GM04503 (cell line): ENCODE results near the gene GAS7.

Source experiments
- DNase-seq: peaks from one replicate; pipeline ENCODE4 v3.0.0-alpha.2; 2012; ENCODE audit warnings: low read depth

The GAS7 gene

DNA sequence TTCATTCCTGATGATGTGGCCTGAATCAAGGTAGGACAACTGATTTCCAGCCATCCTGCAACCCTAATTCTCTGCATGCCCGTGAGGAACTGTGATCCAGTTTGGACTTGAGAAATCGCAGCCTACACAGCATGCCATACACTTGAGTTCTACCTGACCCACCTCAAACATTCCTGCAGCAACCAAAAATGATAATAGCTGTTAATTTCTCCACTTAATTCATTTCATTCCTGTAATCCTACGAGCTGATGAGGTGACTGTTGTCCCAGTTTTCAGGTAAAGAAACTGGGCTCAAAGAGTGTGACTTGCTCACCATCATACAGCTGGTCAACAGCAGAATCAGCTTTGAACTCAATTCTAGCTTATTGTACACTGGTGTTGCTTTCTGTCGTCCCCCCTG lies 2.2 kb upstream of the GAS7 start:
- DNase-seq: no peak

DNA sequence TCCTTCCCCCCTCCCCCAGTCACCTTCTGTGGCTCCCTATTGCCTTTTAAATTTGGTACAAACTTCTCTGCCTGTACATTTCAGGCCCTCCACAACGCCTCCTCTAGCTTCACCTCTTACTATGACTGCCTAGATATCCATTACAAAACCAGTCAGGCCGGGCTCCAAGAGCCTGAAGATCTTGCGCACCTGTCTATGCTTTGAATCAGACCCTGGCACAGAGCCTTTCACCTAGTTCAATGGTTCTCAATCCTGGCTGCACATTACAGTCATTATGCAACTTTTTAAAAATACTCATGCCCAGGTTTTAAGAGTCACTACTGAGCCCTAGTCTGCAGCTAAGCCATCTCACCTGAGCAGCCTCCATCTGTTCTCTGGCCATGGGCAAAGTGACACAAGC lies 1.6 kb upstream of the GAS7 start:
- DNase-seq: no peak

DNA sequence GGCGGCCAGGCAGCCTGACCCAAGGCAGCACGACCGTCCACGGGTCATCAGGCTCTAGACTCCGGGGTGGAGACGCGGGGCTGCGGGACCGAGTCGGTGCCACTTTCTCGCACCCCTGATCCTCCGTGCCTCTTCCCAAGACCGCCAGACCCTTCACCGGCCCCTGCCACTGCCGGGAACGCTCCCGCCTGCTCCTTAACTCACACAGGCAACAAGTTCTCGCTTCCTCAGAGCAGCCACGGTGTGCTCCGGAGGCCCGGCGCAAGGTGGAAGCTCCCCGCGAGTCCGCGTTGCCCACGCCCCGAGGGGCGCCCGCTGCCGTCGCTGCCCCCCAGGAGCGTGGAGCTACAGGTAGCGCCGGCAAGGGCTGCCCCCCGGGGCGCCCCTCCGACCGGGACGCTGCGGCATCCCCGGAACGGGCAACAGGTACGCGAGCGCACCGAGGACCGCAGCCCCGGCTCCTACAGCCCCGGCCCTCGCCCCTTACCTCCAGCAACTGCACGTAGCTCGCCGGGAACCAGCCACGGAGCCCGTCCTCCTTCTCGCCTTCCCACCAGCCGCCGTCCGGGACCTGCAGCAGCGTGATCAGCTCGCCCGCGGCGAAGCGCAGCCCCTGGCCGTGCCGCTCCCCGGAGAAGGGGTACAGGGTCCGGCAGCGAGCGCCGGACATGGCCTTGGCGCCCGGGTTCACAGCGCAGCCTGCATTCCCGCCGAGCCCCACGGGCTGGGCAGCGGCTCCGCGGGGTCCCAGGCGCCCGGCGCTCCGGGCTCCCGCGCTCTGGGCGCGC lies 491 bp downstream of the GAS7 start:
- DNase-seq: no peak

DNA sequence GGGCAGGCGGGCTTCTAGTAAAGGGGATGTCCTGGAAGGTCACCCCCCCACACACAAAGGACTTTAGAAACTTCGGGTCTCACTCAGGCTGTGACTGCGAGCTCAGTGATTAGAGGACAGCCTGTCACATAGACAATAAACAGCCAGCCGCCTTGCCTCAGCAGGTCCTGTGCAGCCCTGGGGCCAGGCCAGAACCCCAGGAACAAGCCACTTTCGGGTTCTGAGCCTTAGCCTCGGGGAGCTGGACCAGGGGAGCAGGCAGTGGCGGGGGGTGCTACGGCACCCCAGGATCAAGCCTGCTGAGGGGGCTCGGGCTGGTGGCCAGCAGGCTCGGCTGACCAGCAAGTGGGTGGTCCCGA lies 1.1 kb downstream of the GAS7 start:
- DNase-seq: no peak

DNA sequence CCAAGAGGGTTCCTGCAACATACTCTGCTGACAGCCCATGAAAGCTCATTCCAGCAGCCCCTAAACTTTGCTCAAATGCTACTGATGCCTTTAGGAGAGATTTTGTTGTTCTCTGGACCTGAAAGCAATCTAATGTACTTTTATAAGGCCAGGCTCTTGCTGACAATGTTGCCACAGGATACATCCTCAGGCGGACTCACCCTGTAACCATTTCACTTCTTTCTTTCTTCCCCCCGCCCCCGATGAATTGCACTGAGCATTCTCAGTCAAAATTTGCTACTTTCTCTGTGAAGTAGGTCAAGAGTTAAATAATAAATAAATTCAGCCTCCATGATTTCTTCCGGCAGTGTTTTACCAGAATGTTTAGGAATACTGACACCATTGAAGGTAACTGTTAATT lies 1.5 kb downstream of the GAS7 start:
- DNase-seq: no peak

DNA sequence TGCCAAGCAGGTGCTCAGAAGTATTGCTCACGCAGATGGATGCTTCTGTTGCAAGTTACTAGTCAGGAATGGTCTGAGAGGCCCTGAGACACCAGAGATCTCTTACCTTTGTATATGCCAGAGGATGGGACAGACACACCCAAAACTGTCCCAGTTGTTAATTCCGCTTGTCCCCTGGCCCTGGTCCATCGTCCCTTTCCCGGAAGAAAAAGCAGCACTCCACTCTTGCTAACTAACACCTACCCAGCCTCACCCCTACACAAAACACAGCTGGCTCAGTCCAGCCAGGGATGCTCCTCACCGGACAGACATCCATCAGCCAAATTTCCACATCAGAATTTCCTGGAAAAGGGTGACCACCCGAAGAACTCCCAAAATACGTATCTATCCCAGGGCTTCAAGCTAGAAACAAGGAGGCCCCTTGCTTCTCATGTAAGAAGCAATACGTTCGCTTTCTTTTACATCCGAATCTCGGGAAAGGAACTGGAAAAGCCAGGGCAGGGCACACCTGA lies 2.0 kb downstream of the GAS7 start:
- DNase-seq: no peak

DNA sequence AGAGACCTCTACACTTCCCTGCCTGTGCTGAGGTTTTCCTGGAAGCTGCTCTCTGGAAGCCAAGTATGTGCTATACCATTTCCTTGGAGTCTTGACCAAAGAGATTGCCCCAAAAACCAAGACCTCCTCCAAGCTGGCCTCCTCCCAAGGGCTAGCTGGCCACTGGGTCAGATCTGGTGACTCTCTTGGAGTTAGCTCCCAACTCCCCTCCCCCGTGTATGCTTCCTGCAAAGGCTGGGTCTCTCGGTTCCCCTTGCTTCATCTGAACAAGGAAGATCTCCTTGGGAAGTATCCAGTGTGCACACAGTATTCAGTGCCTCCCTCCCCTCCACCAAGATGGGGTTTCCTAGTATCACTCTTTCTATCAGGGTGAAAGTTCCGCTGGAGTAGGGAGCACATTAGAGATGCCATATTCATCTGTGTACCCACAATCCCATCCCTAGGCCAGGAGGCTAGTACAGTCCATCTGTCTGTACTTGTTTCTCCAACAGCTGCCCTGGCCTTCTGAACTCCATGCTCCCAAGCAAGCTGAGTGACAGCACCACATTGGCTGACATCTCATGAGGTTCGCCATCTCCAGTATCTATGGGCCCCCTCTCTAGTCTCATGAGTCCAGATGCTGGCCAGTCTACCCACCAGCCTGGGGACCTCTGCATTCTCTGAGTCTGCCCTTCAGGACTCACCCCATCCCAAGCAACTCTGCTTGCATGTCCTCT lies 3.2 kb downstream of the GAS7 start:
- DNase-seq: no peak

DNA sequence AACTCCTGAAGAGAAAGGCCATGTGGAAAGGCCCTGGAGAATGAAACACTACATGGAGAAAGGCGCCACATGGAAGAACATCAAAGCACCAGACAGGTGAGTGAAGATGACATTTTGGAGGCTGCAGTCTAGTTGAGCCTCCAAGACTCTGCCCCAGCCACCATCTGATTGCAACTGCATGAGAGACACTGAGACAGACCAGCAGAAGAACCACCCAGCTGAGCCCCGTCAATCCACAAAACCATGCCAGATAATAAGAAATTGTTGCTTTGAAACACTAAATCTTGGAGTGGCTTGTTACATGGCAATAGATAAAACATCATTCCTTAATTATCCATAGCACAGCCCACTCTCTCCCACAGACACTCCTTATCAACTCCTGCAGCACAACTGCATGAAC lies 4.8 kb downstream of the GAS7 start:
- DNase-seq: no peak

DNA sequence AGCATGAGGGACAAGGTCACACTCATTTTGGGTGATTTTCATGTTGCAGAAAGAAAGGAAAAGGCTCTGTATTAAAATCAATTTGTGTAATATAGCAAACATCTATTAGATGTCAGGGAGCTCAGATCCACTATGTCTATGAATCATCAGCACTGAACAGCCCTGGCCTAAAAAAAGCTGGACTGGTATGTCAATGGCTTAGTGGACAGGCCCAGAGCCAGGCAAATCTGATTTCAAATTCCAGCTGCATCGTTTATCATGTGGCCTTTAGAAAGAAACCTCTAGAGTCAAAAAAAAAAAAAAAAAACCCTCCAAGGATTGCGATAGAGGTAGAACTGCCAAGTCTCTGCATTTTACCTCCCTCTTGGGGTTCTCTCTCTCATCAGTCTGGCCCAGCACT lies 5.4 kb downstream of the GAS7 start:
- peak; percentile 78 for DNase-seq

DNA sequence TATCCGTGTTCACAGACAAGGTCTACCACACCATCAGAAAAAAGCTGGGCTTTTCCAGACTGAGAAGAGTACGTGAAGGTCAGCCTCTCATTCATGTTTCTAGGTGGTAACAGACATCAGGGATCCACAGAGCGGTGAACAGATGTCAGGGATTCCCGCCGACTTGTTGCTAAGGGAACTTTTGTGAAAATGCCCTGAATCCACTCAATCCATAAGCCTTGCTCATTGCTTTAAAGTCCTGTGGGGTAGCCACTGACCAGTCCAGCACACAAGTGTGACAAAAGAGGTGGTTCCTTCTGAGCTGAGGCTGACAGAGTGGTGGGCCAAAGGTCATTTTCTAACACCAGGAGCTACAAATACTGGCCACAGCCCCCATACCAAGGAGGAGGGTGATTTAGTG lies 5.9 kb downstream of the GAS7 start:
- no peak for DNase-seq

DNA sequence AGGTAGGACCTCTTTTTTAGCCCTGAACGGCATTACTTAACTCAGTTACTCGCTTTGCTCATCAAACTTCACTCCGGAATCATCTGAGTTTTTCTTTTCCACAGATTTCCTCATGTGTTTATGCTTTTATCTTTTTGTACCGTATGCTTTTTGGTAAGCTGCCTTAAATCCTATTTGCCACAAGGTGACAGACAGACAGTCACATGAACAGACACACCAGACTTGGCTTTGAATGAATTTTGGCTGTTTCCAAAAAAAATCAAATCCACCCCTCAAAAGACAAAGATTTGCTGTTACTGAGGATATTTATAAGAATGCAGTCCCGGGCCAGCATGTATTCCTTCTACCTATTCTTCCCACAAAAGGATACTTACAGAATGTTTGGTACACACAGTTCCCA lies 10.9 kb downstream of the GAS7 start:
- no peak for DNase-seq

DNA sequence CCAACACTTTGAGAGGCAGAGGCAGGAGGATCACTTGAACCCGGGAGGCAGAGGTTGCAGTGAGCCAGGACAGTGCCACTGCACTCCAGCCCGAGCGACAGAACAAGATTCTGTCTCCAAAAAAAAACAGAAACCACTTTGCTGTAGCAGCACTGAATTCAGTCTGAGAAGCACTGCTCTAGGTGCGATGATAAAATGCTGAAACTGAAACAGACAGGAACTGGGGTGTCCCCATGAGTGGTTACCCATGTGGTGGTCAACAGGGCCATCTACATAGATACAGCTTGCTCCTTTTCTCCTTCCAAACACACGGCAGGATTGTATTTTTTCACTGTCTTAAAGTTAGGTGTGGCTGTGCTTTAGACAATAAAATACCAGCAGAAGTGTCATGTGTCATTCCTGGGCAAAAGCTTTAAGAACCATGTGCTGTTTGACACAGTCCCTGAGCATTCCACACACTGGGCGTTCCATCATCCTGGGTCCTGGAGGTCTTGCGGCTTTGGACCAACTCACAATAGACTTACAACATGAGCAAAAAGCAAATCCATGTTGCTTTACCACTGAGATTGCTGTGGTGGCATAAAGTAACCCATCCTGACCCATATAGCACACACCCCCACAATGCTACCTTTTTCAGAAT lies 11.5 kb downstream of the GAS7 start:
- DNase-seq: no peak

DNA sequence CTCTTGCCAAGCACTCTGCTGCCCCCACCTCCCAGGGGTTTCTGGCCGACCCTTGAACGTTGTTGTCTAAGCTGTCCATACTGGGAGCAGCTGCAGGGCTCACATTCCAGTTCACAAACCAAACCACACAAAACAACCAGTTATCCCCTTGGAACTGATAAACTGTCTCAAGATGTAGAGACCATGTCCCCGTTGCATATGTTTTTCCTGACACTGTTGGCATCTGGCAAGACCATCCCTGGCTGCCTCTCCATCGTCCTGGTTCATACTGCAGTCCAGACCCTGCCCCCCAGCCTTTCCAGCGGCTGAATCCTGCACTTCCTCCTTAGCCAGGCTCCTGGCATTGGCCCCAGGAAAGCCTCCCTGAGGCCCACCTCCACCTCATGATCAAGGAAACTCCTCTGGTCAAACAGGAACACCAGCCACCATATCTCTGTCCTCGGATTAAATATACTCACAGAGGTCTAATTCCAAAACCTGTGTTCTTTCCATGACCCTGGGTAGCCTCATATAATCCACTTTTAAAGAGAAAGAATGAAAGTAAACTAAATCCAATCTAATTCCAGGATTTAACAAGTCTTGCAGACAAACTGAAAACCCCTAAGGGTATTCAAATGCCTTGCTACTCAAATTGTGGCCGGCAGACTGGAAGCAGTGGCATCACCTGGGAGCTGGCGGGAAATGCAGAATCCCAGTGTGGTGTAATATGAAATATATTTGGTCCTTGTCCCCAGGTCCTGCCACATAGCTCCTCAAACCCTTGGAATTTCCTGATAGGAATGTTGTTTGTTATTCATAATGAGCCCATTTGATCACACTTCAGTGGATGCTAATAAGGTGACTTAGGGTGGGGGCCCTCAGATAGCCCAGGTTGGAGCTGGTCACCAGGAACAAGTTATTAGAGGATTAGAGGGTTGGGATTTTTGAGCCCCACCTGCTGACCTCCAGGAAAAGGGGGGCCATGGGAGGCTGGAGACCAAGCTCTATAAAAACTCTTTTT lies 14.2 kb downstream of the GAS7 start:
- DNase-seq: no peak

DNA sequence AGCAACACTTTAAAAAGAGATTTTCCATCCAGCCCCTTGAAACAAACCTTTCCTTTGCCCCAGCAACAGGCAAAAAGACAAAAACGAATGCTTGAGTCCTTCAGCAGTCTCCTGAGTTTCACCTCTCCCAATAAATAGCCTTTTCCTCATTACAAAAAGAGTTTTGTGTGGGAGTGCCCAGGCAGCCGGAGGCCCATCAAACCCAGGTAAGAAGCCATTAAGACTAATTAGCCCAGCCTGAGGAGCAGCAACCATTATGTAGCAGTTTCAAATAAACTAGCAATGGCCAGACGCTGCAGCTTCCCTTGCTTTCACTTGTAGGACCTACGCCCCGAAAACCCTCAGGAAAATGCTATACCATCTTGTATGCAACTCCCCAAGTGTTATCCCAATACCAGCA lies 15.6 kb downstream of the GAS7 start:
- no peak for DNase-seq

DNA sequence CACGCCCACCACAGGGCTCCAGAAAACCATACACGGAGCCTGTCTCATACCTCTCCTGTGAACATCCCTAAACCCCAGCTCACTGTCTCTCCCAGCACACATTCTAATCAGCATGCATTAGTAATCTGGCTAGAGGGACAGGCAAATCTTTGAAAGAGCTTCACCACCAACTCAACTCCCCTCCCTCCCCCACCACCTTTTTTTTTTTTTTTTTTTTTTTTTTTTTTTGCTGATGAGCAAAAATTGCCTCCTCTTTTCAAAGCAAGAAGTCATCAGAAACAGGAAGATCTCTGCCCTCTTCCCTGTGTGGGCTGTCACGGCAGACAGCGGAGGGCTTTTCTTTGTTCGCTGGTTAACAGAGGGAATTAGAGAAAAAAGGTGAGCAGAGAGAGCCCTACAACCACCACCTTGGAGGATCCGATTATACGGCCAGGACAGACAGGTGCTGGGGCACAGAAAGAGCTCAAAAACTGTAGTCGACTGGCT lies 19.9 kb downstream of the GAS7 start:
- DNase-seq: no peak

DNA sequence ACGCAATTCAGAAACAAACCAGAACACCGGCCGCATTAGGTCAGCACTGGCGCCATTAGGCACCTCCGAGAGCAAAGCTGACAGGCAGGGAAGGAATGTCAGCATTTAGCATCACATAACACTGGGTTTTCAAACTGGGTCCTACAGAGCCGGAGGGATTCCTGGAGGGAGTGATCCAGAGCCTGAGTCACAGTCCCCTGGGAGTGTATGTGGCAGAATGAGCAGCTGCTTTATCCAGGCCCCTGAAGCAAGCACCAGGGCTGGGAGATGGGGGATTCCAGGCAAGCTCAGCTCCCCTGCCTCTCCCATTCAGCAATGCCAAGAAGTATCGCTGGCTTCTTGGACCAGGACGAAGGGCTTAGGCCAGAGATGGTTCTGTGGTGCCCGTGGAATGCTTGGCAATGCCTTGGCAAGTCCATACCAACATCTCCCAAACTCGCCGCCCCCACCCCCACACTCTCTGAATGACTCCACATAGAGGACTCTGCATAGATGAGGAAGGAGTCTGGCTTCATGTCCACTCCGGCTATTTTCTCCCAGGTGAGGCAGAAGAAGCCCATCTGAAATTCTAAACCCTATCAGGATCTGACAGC lies 20.4 kb downstream of the GAS7 start:
- DNase-seq: peak; percentile 78

DNA sequence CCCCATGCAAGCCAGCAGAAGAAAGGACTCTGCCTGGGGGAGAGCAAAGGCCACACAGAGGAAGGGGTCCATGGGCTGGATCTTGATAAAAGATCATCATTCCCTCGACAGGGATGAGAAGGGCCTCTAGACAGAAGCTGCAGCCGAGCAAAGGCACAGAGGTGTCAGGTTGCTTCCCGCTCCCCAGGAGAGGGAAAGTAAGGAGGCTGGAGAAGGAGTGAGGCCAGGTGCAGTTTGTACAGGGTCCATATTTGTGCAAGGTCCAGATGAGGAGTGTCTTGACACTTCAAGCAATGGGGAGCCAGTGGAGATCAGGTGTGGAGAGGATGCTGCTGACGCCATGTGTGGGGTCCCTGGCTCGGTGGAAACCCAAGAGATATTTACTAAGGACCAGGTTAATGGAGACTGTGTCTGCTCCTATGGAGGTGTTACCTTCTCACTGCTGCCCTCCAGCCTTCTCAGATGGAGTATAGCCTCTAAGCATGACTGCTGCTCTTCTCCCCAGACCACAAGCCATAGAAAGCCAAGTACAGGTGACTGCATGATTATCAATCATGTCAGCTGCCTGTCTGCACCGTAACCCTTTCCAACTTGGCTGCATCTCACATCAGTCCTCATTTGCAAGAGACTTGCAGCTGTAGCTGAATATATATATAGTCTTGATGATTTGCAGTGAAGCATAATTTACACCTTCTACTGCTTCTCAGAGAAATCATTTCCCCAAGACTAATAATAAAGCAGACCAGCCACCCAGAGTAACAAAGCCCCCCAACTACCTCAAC lies 21.1 kb downstream of the GAS7 start:
- DNase-seq: no peak

DNA sequence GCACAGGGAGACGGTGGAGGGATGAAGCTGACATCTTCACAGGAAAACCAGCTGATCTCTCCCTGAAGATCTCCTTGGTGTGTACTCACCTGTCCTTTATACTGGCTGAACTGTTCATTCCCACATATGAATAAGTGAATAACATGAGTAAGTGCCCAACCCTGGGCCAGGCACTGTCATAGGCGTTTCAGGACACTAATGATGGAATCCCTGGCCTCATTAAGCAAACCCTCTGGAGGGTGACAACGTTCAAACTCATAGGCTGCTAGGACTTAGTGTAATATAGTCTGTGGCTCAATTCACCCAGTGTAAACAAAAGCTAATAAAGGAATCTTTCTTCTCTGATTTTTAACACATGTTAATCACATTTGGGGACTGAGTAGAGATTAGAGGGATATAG lies 24.5 kb downstream of the GAS7 start:
- no peak for DNase-seq

DNA sequence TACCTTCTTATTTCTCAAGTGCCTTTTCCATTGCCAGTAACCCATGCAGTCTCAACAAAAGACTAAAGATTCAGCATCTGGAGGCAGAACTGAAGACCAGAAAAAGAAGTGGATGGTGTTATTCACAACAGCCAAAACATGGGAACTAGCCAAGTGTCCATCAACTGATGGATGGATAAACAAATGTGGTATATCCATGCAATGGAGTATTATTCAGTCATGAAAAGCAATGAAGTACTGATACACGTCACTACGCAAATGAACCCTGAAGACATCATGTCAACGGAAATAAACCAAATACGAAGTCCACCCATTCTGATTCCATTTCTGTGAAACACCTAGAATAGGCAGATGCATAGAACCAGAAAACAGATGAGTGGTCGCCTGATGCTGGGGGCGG lies 25.6 kb downstream of the GAS7 start:
- no peak for DNase-seq

DNA sequence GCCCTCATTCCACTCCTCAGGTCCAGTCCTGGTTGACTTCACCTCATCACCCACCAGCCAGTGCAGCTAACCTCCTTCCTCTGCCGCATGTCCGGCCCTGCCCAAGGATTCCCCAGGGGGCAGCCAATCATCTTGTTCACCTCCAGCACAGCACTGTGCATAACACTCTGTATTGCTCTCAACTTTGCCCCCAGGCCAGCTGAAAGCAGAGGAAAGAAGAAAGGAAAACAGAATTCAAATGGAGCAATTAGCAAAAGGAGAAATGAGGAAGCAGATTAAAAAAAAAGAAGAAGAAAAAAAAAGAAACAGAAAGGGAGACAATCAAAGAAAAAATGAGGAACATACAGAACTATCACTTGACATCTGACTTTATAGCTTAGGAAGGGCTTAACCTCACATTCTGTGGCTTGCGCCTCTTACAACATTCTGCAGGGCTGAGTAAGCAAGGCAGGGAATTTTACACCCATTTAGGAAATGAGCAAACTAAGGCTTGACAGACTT lies 26.1 kb downstream of the GAS7 start:
- no peak for DNase-seq
